GM18502 (cell line): Measurements from ENCODE around the gene LIPK.
"Not testable (repeated sequence)": the region's sequence is repeated elsewhere in the genome, so short reads cannot be mapped to it uniquely, and the experiment has no call there.

Experiments used
- ATAC-seq: cut with Tn5 transposase; IDR thresholded peaks from one replicate; pipeline ENCODE4 v1.9.1; 2021; ENCODE audit warnings: mild to moderate bottlenecking; ENCODE audit not compliant: unreplicated experiment, poor library complexity

LIPK gene

GRCh38 chr10:88705958-88706357 is at the start of gene LIPK:
TSS of gene LIPK (plus strand) at chr10:88706249. CDS start at chr10:88724544, 18,295 bp downstream.
- ATAC-seq: no peak

GRCh38 chr10:88657901-88658300 is 48.1 kb upstream of the LIPK start:
- ATAC-seq: no peak

GRCh38 chr10:88659725-88660597 is 46.1 kb upstream of the LIPK start:
- ATAC-seq: no peak

DNA sequence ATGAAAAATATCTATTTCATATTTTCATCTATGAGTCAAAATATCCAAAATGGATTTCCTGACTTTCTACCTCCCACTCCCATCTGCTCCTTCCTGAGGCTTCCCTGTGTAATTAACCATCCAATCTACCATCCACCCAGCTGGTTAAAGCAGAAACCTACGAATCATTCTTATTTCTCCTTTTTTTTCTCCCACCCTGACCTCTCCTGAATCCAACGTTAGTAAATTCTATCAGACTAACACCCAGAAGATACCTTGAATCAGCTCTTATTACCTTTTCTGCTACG is 45.5 kb upstream of the LIPK start:
- no peak for ATAC-seq

- ATAC-seq: no peak
These were observed 45.0 kb upstream of the LIPK start for GRCh38 chr10:88661018-88661417.

DNA sequence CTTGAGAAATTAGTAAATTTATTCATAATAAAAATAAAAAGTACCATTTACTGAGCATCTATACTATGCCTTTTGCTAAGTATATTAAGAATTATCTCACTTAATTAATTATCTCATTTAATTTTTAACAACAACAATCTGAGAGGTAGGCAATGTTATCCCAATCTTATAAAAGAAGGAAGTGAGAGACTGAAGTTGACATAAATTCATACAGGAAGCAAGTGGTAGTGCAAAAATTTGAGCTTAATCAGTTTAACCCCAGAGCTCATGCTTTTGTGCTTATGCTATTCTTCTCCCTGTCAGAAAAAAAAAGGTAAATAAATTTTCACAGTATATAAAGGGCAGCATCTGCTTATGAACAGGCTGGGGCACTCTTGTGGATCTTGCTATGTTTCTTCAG is 44.5 kb upstream of the LIPK start:
- ATAC-seq: no peak

DNA sequence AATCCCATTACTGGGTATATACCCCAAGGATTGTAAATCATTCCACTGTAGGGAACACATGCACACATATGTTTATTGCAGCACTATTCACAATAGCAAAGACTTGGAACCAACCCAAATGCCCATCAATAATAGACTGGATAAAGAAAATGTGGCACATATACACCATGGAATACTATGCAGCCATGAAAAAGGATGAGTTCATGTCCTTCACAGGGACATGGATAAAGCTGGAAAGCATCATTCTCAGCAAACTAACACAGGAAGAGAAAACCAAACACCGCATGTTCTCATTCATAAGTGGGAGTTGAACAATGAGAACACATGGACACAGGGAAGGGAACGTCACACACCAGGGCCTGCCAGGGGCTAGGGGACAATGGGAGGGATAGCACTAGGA is 42.9 kb upstream of the LIPK start:
- ATAC-seq: not testable (repeated sequence)

GRCh38 chr10:88664142-88664541 is 41.9 kb upstream of the LIPK start, which contains the start of gene LIPF:
TSS of gene LIPF (plus strand) at chr10:88664442. CDS start at chr10:88667298, 2,856 bp downstream.
- no peak for ATAC-seq

DNA sequence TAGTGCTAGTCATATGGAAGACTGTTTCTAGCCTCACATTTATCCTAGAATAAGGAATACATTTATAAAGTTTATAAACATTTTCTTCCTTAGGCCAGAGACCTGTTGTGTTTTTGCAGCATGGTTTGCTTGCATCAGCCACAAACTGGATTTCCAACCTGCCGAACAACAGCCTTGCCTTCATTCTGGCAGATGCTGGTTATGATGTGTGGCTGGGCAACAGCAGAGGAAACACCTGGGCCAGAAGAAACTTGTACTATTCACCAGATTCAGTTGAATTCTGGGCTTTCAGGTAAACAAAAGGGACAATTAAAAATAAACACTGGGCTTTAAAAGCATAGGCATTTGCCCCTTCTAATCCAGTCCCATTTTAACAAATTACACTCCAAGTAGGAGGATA is 37.6 kb upstream of the LIPK start:
- ATAC-seq: no peak

- ATAC-seq: no peak
These were observed 35.6 kb upstream of the LIPK start for GRCh38 chr10:88670497-88670896.

- ATAC-seq: no peak
These were observed 34.0 kb upstream of the LIPK start for GRCh38 chr10:88672041-88672440.

GRCh38 chr10:88676283-88677060 is 29.6 kb upstream of the LIPK start:
- ATAC-seq: no peak

GRCh38 chr10:88680958-88681357 is 25.1 kb upstream of the LIPK start:
- no peak for ATAC-seq

GRCh38 chr10:88682491-88682890 is 23.6 kb upstream of the LIPK start:
- no peak for ATAC-seq

GRCh38 chr10:88687853-88688467 is 18.1 kb upstream of the LIPK start:
- ATAC-seq: no peak

- ATAC-seq: no peak
These were observed 16.7 kb upstream of the LIPK start for GRCh38 chr10:88689366-88689765.

- no peak for ATAC-seq
These were observed 12.5 kb upstream of the LIPK start for GRCh38 chr10:88693392-88694020.

GRCh38 chr10:88702848-88703597 is 3.0 kb upstream of the LIPK start:
- no peak for ATAC-seq

GRCh38 chr10:88707429-88708155 is 1.5 kb downstream of the LIPK start:
- no peak for ATAC-seq
